IMR-90 (cell line): ENCODE measurements around the gene BRD4. TPM values are rescaled to one million over a fixed set of nuclear protein-coding genes. Genes with fewer than 3 reads are reported as not detected.

Source experiments
- ATAC-seq: fragments of 200-7000 bp; cut with Tn5 transposase; 2 replicates; pipeline ENCODE4 v1.9.1; 2020; ENCODE audit warnings: low read depth, mild to moderate bottlenecking, moderate library complexity
- BruUV-seq: library from RNA; stranded (reverse); fragments of 400-500 nt; replicated peaks from 2 replicates; lab custom pipeline; 2021; lab: Mats Ljungman, UMichigan
- CTCF ChIA-PET: fragments of 300-600 bp; formaldehyde crosslinking; extraction: SDS; loops from one replicate; lab custom pipeline; 2021; ENCODE audit warnings: antibody characterized with exemption; lab: Yijun Ruan, JAX
- POLR2A ChIA-PET: fragments of 300-600 bp; sonication (Branson Sonifier 250); formaldehyde crosslinking; loops from one replicate; lab custom pipeline; 2022; ENCODE audit warnings: antibody characterized with exemption; ENCODE audit not compliant: unreplicated experiment; lab: Charles Lee
- DNase-seq: peaks from one replicate; pipeline ENCODE4 v3.0.0; 2013
- H2AFZ ChIP-seq: replicated peaks from 2 replicates; pipeline ENCODE3; 2013; ENCODE audit warnings: low read length, mild to moderate bottlenecking; ENCODE audit not compliant: poor library complexity
- H2AK5ac ChIP-seq: 2 replicates; pipeline ENCODE4 v1.6.1; 2013; ENCODE audit warnings: low read depth, low read length, inconsistent platforms
- H2AK9ac ChIP-seq: replicated peaks from 2 replicates; pipeline ENCODE3; 2013; ENCODE audit warnings: mild to moderate bottlenecking, low read depth, low read length, moderate library complexity; ENCODE audit not compliant: poor library complexity
- H2BK120ac ChIP-seq: 2 replicates; pipeline ENCODE4 v1.6.1; 2013; ENCODE audit warnings: low read depth, low read length, inconsistent platforms
- H2BK15ac ChIP-seq: 3 replicates; pipeline ENCODE4 v1.6.1; 2013; ENCODE audit warnings: low read depth, low read length, inconsistent platforms
- H2BK20ac ChIP-seq: 2 replicates; pipeline ENCODE4 v1.6.1; 2013; ENCODE audit warnings: low read depth, mild to moderate bottlenecking, inconsistent platforms, low read length, moderate library complexity
- H2BK5ac ChIP-seq: 2 replicates; pipeline ENCODE4 v1.6.1; 2013; ENCODE audit warnings: mild to moderate bottlenecking, low read depth, low read length, inconsistent platforms; ENCODE audit not compliant: poor library complexity, severe bottlenecking
- H3K14ac ChIP-seq: replicated peaks from 2 replicates; pipeline ENCODE4 v1.6.1; 2013; ENCODE audit warnings: low read depth, low read length, inconsistent platforms
- H3K18ac ChIP-seq: 2 replicates; pipeline ENCODE4 v1.6.1; 2013; ENCODE audit warnings: low read depth, low read length, control low read depth
- H3K23ac ChIP-seq: 2 replicates; pipeline ENCODE4 v1.6.1; 2013; ENCODE audit warnings: low read depth, low read length, inconsistent platforms
- H3K27ac ChIP-seq: 2 replicates; pipeline ENCODE4 v1.5.1; 2013; ENCODE audit warnings: mild to moderate bottlenecking, control low read depth, low read length; ENCODE audit not compliant: insufficient read depth
- H3K27me3 ChIP-seq: 2 replicates; pipeline ENCODE4 v1.6.1; 2013; ENCODE audit warnings: low read length; ENCODE audit not compliant: control insufficient read depth, insufficient read depth
- H3K36me3 ChIP-seq: 2 replicates; pipeline ENCODE4 v1.6.1; 2013; ENCODE audit warnings: low read length, mixed read lengths; ENCODE audit not compliant: control insufficient read depth, insufficient read depth
- H3K4ac ChIP-seq: 2 replicates; pipeline ENCODE4 v1.6.1; 2013; ENCODE audit warnings: low read depth, low read length, inconsistent platforms
- H3K4me1 ChIP-seq: 2 replicates; pipeline ENCODE4 v1.6.1; 2013; ENCODE audit warnings: low read length, mixed read lengths; ENCODE audit not compliant: control insufficient read depth, insufficient read depth
- H3K4me2 ChIP-seq: 2 replicates; pipeline ENCODE4 v1.6.1; 2013; ENCODE audit warnings: low read depth, mild to moderate bottlenecking, control low read depth, low read length, moderate library complexity
- H3K4me3 ChIP-seq: 2 replicates; pipeline ENCODE4 v1.5.1; 2013; ENCODE audit warnings: low read depth, mild to moderate bottlenecking, control low read depth, low read length, moderate library complexity; ENCODE audit not compliant: insufficient read depth
- H3K56ac ChIP-seq: 2 replicates; pipeline ENCODE4 v1.6.1; 2013; ENCODE audit warnings: low read length, inconsistent platforms; ENCODE audit not compliant: insufficient read depth; ENCODE audit errors: extremely low read depth
- H3K79me1 ChIP-seq, 2 experiments: 2 replicates each; pipeline ENCODE4 v1.6.1; 2013; ENCODE audit warnings: low read length in 2 of 2, inconsistent platforms in 1 of 2, low read depth in 1 of 2
- H3K9ac ChIP-seq: 2 replicates; pipeline ENCODE4 v1.6.1; 2013; ENCODE audit warnings: low read depth, low read length, control low read depth
- H3K9me1 ChIP-seq: 2 replicates; pipeline ENCODE4 v1.6.1; 2013; ENCODE audit warnings: low read length, inconsistent platforms; ENCODE audit not compliant: insufficient read depth
- H3K9me3 ChIP-seq: 2 replicates; pipeline ENCODE4 v1.6.1; 2013; ENCODE audit warnings: low read length; ENCODE audit not compliant: control insufficient read depth, insufficient read depth
- H4K20me1 ChIP-seq: 2 replicates; pipeline ENCODE4 v1.6.1; 2013; ENCODE audit warnings: low read length, inconsistent platforms; ENCODE audit not compliant: insufficient read depth
- H4K5ac ChIP-seq: 2 replicates; pipeline ENCODE4 v1.6.1; 2013; ENCODE audit warnings: mild to moderate bottlenecking, low read depth, low read length, control low read depth
- H4K8ac ChIP-seq, 2 experiments: 2 replicates each; pipeline ENCODE4 v1.6.1; 2013; ENCODE audit warnings: low read depth in 2 of 2, low read length in 2 of 2, control low read depth in 1 of 2, inconsistent platforms in 1 of 2
- H4K91ac ChIP-seq: 2 replicates; pipeline ENCODE4 v1.6.1; 2013; ENCODE audit warnings: low read depth, low read length, inconsistent platforms; ENCODE audit not compliant: insufficient read depth
- BHLHE40 ChIP-seq: fragments of 150-350 bp; IDR thresholded peaks from 2 replicates; pipeline ENCODE4 v1.6.1; 2016; ENCODE audit warnings: mild to moderate bottlenecking, low read depth, low read length
- CEBPB ChIP-seq: IDR thresholded peaks from 2 replicates; pipeline ENCODE4 v1.6.1; 2012; ENCODE audit warnings: low read depth, low read length, improper control_type of control experiment
- CHD1 ChIP-seq: IDR thresholded peaks from 2 replicates; pipeline ENCODE4 v1.6.1; 2012; ENCODE audit warnings: low read depth, low read length, improper control_type of control experiment
- FOS ChIP-seq: fragments of 150-350 bp; IDR thresholded peaks from 2 replicates; pipeline ENCODE4 v1.6.1; 2016; ENCODE audit warnings: low read depth, low read length
- MAFK ChIP-seq: IDR thresholded peaks from 2 replicates; pipeline ENCODE4 v1.6.1; 2012; ENCODE audit warnings: low read depth, low read length, improper control_type of control experiment
- MAZ ChIP-seq: IDR thresholded peaks from 2 replicates; pipeline ENCODE4 v1.6.1; 2012; ENCODE audit warnings: low read depth, mild to moderate bottlenecking, low read length, improper control_type of control experiment, moderate library complexity, borderline replicate concordance
- MXI1 ChIP-seq: IDR thresholded peaks from 2 replicates; pipeline ENCODE4 v1.6.1; 2012; ENCODE audit warnings: low read depth, mild to moderate bottlenecking, low read length, moderate library complexity, borderline replicate concordance
- NFE2L2 ChIP-seq: fragments of 150-350 bp; IDR thresholded peaks from 2 replicates; pipeline ENCODE4 v1.6.1; 2016; ENCODE audit warnings: low read depth, mild to moderate bottlenecking, low read length
- POLR2A ChIP-seq: IDR thresholded peaks from 2 replicates; pipeline ENCODE4 v1.6.1; 2012; ENCODE audit warnings: mild to moderate bottlenecking, low read depth, low read length
- RAD21 ChIP-seq: IDR thresholded peaks from 2 replicates; pipeline ENCODE4 v1.6.1; 2012; ENCODE audit warnings: low read length, improper control_type of control experiment
- RCOR1 ChIP-seq: IDR thresholded peaks from 2 replicates; pipeline ENCODE4 v1.6.1; 2012; ENCODE audit warnings: mild to moderate bottlenecking, low read length, improper control_type of control experiment; ENCODE audit not compliant: insufficient replicate concordance
- RFX5 ChIP-seq: IDR thresholded peaks from 2 replicates; pipeline ENCODE4 v1.8.0; 2012; ENCODE audit warnings: low read depth, mild to moderate bottlenecking, low read length, moderate library complexity
- SMC3 ChIP-seq: fragments of 150-350 bp; IDR thresholded peaks from 2 replicates; pipeline ENCODE4 v1.6.1; 2016; ENCODE audit warnings: low read depth, mild to moderate bottlenecking, antibody characterized with exemption, low read length, moderate library complexity
- WGBS, 2 experiments: methylation state at CpG; one replicate each; pipeline versions ENCODE4 v1.1.5 to v1.1.7; 2013; ENCODE audit warnings: missing lambda C conversion rate in 2 of 2; ENCODE audit not compliant: insufficient read length in 1 of 2; ENCODE audit errors: extremely low coverage in 2 of 2; 5-methylcytosine and 5-hydroxymethylcytosine counted together
- dilution Hi-C: fragments of 300-500 bp; cut with HindIII; formaldehyde crosslinking; loops from one replicate; pipeline ENCODE4 v1.14.3; 2018; ENCODE audit warnings: low sequenced_read_pairs; ENCODE audit not compliant: unreplicated experiment
- in situ Hi-C: fragments of 300-500 bp; cut with MboI; formaldehyde crosslinking; loops from 3 replicates; pipeline ENCODE4 v1.14.3; 2019; ENCODE audit warnings: low sequenced_read_pairs, inconsistent platforms, mixed read lengths
- intact Hi-C: fragments of 100-400 bp; cut with micrococcal nuclease; formaldehyde crosslinking; loops from 2 replicates; pipeline ENCODE4 v1.10.0; 2022
- polyA plus RNA-seq, 3 experiments: library from polyadenylated mRNA; depleted of rRNA; stranded (reverse); fragments of >200 nt; gene quantifications; 2 replicates each; pipeline ENCODE4 v1.2.3, GENCODE V29; 2012; ENCODE audit warnings: low replicate concordance in 1 of 3
- total RNA-seq: library from RNA; depleted of rRNA; stranded (reverse); fragments of >200 nt; gene quantifications from 2 replicates; pipeline ENCODE4 v1.2.3, GENCODE V29; 2012
- TF ChIP-seq, protein P1 (sequence below): fragments of 150-350 bp; IDR thresholded peaks from 2 replicates; pipeline ENCODE4 v1.6.1; 2016; ENCODE audit warnings: low read depth, mild to moderate bottlenecking, low read length, moderate library complexity, borderline replicate concordance
- TF ChIP-seq, protein P2 (sequence below): conservative IDR thresholded peaks from 2 replicates; pipeline ENCODE4 v1.5.1; 2012; ENCODE audit warnings: mild to moderate bottlenecking, low read depth, low read length, improper control_type of control experiment
- TF ChIP-seq, protein P3 (sequence below): fragments of 150-350 bp; IDR thresholded peaks from 2 replicates; pipeline ENCODE4 v1.6.1; 2017; ENCODE audit warnings: mild to moderate bottlenecking, antibody characterized with exemption, low read length, low read depth

Gene BRD4
- total and polyA plus RNA-seq, 2 of the 4 experiments (the other 2 are of a cell fraction), result 7.0 to 21.1 TPM

DNA sequence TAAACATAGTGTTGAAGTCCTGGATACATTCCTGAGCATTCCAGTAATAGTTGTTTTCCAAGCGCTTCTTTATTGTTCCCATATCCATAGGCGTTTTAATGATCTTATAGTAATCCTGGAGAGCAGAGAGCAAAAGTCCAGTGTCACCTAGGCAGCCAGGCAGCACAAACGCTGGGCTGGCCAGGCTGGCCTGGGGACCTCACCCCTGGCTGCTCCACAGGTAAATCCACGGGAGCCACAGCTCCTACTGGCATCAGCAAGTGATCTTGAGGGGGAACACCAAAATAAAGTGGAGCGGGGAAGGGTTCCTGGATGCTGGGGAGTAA lies 63.4 kb downstream of the BRD4 start:
- DNase-seq (no peak), ATAC-seq (no peak)
- H4K20me1 ChIP-seq, result peaks cover 100% of the 10 kb centered on the region
- H2AK5ac ChIP-seq, result no peak overlapping the region
- no peak overlapping the region for H2BK20ac ChIP-seq
- in situ Hi-C loops (no loop called here), dilution Hi-C loops (no loop called here), intact Hi-C loops (no loop called here)
- H3K23ac ChIP-seq, result no peak overlapping the region
- H3K27ac ChIP-seq, result no peak overlapping the region
- no peak overlapping the region for H3K14ac ChIP-seq
- H3K4me1 ChIP-seq, result peaks cover 31% of the 10 kb centered on the region
- no peak overlapping the region for H2AK9ac ChIP-seq
- H3K27me3 ChIP-seq, result no peaks in the 10 kb centered on the region
- ChIA-PET POLR2A (no interaction called here), CTCF (no interaction called here)
- no peak overlapping the region for H4K8ac ChIP-seq
- H3K9me3 ChIP-seq, result no peaks in the 10 kb centered on the region
- no peak overlapping the region for H3K4me2 ChIP-seq
- peaks cover 29 to 98% of the 10 kb centered on the region in 2 experiments for H3K79me1 ChIP-seq
- no peak overlapping the region for H3K4ac ChIP-seq
- H2BK15ac ChIP-seq, result no peak overlapping the region
- H3K4me3 ChIP-seq, result no peak overlapping the region
- no TSS peak for BruUV-seq
- no peak overlapping the region for H2AFZ ChIP-seq
- TF ChIP-seq FOS (no peak), POLR2A (no peak), MXI1 (no peak), RCOR1 (no peak), MAFK (no peak), CHD1 (no peak), SMC3 (no peak), RFX5 (no peak), CEBPB (no peak), RAD21 (no peak), NFE2L2 (no peak), BHLHE40 (no peak), MAZ (no peak)
- TF ChIP-seq, protein P1, sequence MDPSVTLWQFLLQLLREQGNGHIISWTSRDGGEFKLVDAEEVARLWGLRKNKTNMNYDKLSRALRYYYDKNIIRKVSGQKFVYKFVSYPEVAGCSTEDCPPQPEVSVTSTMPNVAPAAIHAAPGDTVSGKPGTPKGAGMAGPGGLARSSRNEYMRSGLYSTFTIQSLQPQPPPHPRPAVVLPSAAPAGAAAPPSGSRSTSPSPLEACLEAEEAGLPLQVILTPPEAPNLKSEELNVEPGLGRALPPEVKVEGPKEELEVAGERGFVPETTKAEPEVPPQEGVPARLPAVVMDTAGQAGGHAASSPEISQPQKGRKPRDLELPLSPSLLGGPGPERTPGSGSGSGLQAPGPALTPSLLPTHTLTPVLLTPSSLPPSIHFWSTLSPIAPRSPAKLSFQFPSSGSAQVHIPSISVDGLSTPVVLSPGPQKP, result no peak
- TF ChIP-seq, protein P2, sequence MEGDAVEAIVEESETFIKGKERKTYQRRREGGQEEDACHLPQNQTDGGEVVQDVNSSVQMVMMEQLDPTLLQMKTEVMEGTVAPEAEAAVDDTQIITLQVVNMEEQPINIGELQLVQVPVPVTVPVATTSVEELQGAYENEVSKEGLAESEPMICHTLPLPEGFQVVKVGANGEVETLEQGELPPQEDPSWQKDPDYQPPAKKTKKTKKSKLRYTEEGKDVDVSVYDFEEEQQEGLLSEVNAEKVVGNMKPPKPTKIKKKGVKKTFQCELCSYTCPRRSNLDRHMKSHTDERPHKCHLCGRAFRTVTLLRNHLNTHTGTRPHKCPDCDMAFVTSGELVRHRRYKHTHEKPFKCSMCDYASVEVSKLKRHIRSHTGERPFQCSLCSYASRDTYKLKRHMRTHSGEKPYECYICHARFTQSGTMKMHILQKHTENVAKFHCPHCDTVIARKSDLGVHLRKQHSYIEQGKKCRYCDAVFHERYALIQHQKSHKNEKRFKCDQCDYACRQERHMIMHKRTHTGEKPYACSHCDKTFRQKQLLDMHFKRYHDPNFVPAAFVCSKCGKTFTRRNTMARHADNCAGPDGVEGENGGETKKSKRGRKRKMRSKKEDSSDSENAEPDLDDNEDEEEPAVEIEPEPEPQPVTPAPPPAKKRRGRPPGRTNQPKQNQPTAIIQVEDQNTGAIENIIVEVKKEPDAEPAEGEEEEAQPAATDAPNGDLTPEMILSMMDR, result no peak
- TF ChIP-seq, protein P3, sequence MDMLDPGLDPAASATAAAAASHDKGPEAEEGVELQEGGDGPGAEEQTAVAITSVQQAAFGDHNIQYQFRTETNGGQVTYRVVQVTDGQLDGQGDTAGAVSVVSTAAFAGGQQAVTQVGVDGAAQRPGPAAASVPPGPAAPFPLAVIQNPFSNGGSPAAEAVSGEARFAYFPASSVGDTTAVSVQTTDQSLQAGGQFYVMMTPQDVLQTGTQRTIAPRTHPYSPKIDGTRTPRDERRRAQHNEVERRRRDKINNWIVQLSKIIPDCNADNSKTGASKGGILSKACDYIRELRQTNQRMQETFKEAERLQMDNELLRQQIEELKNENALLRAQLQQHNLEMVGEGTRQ, result no peak
- no peak overlapping the region for H3K18ac ChIP-seq
- WGBS, 2 experiments, result 82% methylated on average over 3 of the region's 5 CpGs; no CpG with 5 or more reads in 1 of the 2 experiments
- no peak overlapping the region for H2BK5ac ChIP-seq
- peaks cover 66% of the 10 kb centered on the region for H3K36me3 ChIP-seq
- no peak overlapping the region for H3K56ac ChIP-seq
- peaks cover 69% of the 10 kb centered on the region for H3K9me1 ChIP-seq
- no peak overlapping the region for H4K91ac ChIP-seq
- H3K9ac ChIP-seq, result no peak overlapping the region
- no peak overlapping the region for H4K5ac ChIP-seq
- no peak overlapping the region for H2BK120ac ChIP-seq
